SK-N-SH (cell line): Measurements from ENCODE around the gene PNPLA5. TPM values are rescaled to one million over a fixed set of nuclear protein-coding genes. Genes with fewer than 3 reads are reported as not detected.

Source experiments
- CTCF ChIA-PET: fragments of 300-600, 350-600 bp; formaldehyde crosslinking; extraction: SDS; loops from one replicate; lab custom pipeline; 2021; lab: Yijun Ruan, JAX
- POLR2A ChIA-PET: fragments of 350-600 bp; sonication (Branson Sonifier 250); formaldehyde crosslinking; extraction: SDS; loops from one replicate; lab custom pipeline; 2020; ENCODE audit warnings: antibody characterized with exemption, inconsistent platforms; lab: Yijun Ruan, JAX
- DNase-seq: peaks from one replicate; pipeline ENCODE4 v3.0.0; 2012
- H2AFZ ChIP-seq: fragments of 200-600 bp; sonication (generic); 2 replicates; pipeline ENCODE4 v1.8.1; 2016; ENCODE audit warnings: antibody characterized with exemption, mild to moderate bottlenecking, low read depth
- H3F3A ChIP-seq: fragments of 200-600 bp; sonication (generic); replicated peaks from 2 replicates; pipeline ENCODE3; 2016; ENCODE audit warnings: antibody characterized with exemption, mild to moderate bottlenecking; ENCODE audit not compliant: insufficient read depth
- H3K27ac ChIP-seq, 2 experiments: fragments of 200-500 bp in 1 of 2; fragments of 200-600 bp in 1 of 2; sonication (Bioruptor generic) in 1 of 2; sonication (generic), shearing (Covaris generic) in 1 of 2; 2 replicates each; pipeline versions ENCODE4 v1.5.1 to v1.6.1; 2014 to 2016; ENCODE audit warnings: low read depth in 2 of 2, inconsistent platforms in 1 of 2, low read length in 1 of 2, mild to moderate bottlenecking in 1 of 2, mixed read lengths in 1 of 2
- H3K27me3 ChIP-seq: fragments of 200-600 bp; sonication (generic), shearing (Covaris generic); 2 replicates; pipeline ENCODE4 v1.6.1; 2016; ENCODE audit warnings: mixed run types; ENCODE audit not compliant: insufficient read depth
- H3K36me3 ChIP-seq, 2 experiments: fragments of 200-500 bp in 1 of 2; fragments of 200-600 bp in 1 of 2; sonication (Bioruptor generic) in 1 of 2; sonication (generic) in 1 of 2; replicated peaks in 1 of 2; 2 replicates each; pipeline versions ENCODE3 to v1.5.1; 2014 to 2016; ENCODE audit warnings: low read length in 1 of 2, mild to moderate bottlenecking in 1 of 2; ENCODE audit not compliant: insufficient read depth in 2 of 2, control insufficient read depth in 1 of 2
- H3K4me1 ChIP-seq, 2 experiments: fragments of 200-500 bp in 1 of 2; fragments of 200-600 bp in 1 of 2; sonication (Bioruptor generic) in 1 of 2; sonication (generic), shearing (Covaris generic) in 1 of 2; 2 replicates each; pipeline versions ENCODE4 v1.5.1 to v1.6.1; 2014 to 2016; ENCODE audit warnings: low read depth in 1 of 2, low read length in 1 of 2, mixed run types in 1 of 2; ENCODE audit not compliant: insufficient read depth in 2 of 2, control insufficient read depth in 1 of 2
- H3K4me2 ChIP-seq: fragments of 200-600 bp; sonication (generic), shearing (Covaris generic); 2 replicates; pipeline ENCODE4 v1.6.1; 2017; ENCODE audit warnings: mixed run types
- H3K4me3 ChIP-seq, 2 experiments: fragments of 200-500 bp in 1 of 2; fragments of 200-600 bp in 1 of 2; sonication (Bioruptor generic) in 1 of 2; sonication (generic), shearing (Covaris generic) in 1 of 2; 2 replicates each; pipeline versions ENCODE4 v1.5.1 to v1.8.1; 2014 to 2016; ENCODE audit warnings: low read depth in 2 of 2, inconsistent platforms in 1 of 2, low read length in 1 of 2, mild to moderate bottlenecking in 1 of 2, mixed read lengths in 1 of 2, moderate library complexity in 1 of 2
- H3K79me2 ChIP-seq: fragments of 200-600 bp; sonication (generic); 2 replicates; pipeline ENCODE4 v1.8.1; 2017; ENCODE audit warnings: mild to moderate bottlenecking; ENCODE audit not compliant: insufficient read depth
- H3K9ac ChIP-seq: fragments of 200-600 bp; sonication (generic); 2 replicates; pipeline ENCODE4 v1.6.1; 2017; ENCODE audit warnings: mixed run types
- H3K9me2 ChIP-seq: fragments of 200-600 bp; sonication (generic); 2 replicates; pipeline ENCODE4 v1.6.1; 2017; ENCODE audit warnings: mixed run types
- H3K9me3 ChIP-seq: fragments of 200-600 bp; sonication (generic); 2 replicates; pipeline ENCODE4 v1.6.1; 2017; ENCODE audit warnings: mixed run types, mild to moderate bottlenecking, moderate library complexity
- H4K20me1 ChIP-seq: fragments of 200-600 bp; sonication (generic); 2 replicates; pipeline ENCODE4 v1.6.1; 2017; ENCODE audit warnings: mild to moderate bottlenecking, mixed run types; ENCODE audit not compliant: insufficient read depth
- CHD2 ChIP-seq: fragments of 150-350 bp; IDR thresholded peaks from 2 replicates; pipeline ENCODE4 v1.6.1; 2018; ENCODE audit warnings: low read length; ENCODE audit not compliant: partially characterized antibody
- FOSL2 ChIP-seq: IDR thresholded peaks from 2 replicates; pipeline ENCODE4 v1.4.0; 2012; ENCODE audit warnings: low read depth, mild to moderate bottlenecking, moderate library complexity, borderline replicate concordance
- FOXJ3 ChIP-seq: sonication (generic); formaldehyde crosslinking; IDR thresholded peaks from 2 replicates; pipeline ENCODE4 v1.5.1; 2020; ENCODE audit warnings: mild to moderate bottlenecking, missing genetic modification reagents
- FOXM1 ChIP-seq: IDR thresholded peaks from 2 replicates; pipeline ENCODE4 v1.4.0; 2012; ENCODE audit warnings: low read depth, mild to moderate bottlenecking
- GABPA ChIP-seq: IDR thresholded peaks from 2 replicates; pipeline ENCODE4 v1.4.0; 2012; ENCODE audit warnings: low read depth, mild to moderate bottlenecking
- GATA2 ChIP-seq: sonication (generic); formaldehyde crosslinking; IDR thresholded peaks from 2 replicates; pipeline ENCODE4 v1.5.0; 2020; ENCODE audit warnings: mild to moderate bottlenecking, missing genetic modification reagents
- JUND ChIP-seq: IDR thresholded peaks from 2 replicates; pipeline ENCODE4 v1.4.0; 2012
- MAX ChIP-seq: IDR thresholded peaks from 2 replicates; pipeline ENCODE4 v1.4.0; 2012; ENCODE audit warnings: low read depth
- MEF2A ChIP-seq: IDR thresholded peaks from 2 replicates; pipeline ENCODE4 v1.4.0; 2012; ENCODE audit warnings: low read depth, borderline replicate concordance
- MXI1 ChIP-seq: IDR thresholded peaks from 2 replicates; pipeline ENCODE4 v1.6.1; 2012; ENCODE audit warnings: mild to moderate bottlenecking, low read depth, low read length, improper control_type of control experiment
- RAD21 ChIP-seq: IDR thresholded peaks from 2 replicates; pipeline ENCODE4 v1.6.1; 2012; ENCODE audit warnings: mild to moderate bottlenecking, low read length
- REST ChIP-seq: IDR thresholded peaks from 2 replicates; pipeline ENCODE4 v1.6.1; 2012; ENCODE audit warnings: mild to moderate bottlenecking, low read depth, low read length, moderate library complexity
- RFX5 ChIP-seq: IDR thresholded peaks from 2 replicates; pipeline ENCODE4 v1.6.1; 2012; ENCODE audit warnings: mild to moderate bottlenecking, improper control_type of control experiment, low read length
- RXRA ChIP-seq: IDR thresholded peaks from 2 replicates; pipeline ENCODE4 v1.4.0; 2012; ENCODE audit warnings: low read depth, mild to moderate bottlenecking, borderline replicate concordance
- TAF1 ChIP-seq: IDR thresholded peaks from 2 replicates; pipeline ENCODE4 v1.6.1; 2012; ENCODE audit warnings: low read depth, mild to moderate bottlenecking, low read length, moderate library complexity, borderline replicate concordance
- TEAD4 ChIP-seq: IDR thresholded peaks from 2 replicates; pipeline ENCODE4 v1.4.0; 2012; ENCODE audit warnings: mild to moderate bottlenecking, borderline replicate concordance; ENCODE audit not compliant: insufficient read depth
- USF1 ChIP-seq: IDR thresholded peaks from 2 replicates; pipeline ENCODE4 v1.4.0; 2012; ENCODE audit warnings: low read depth, borderline replicate concordance
- WGBS: methylation state at CpG from one replicate; pipeline ENCODE4 v1.1.6; 2017; ENCODE audit warnings: low lambda C conversion rate; 5-methylcytosine and 5-hydroxymethylcytosine counted together
- polyA plus RNA-seq, 3 experiments: library from polyadenylated mRNA; depleted of rRNA; stranded (reverse); fragments of >200 nt; gene quantifications; 2 replicates each; pipeline ENCODE4 v1.2.3, GENCODE V29; 2012
- TF ChIP-seq, protein P1 (sequence below): fragments of 150-350 bp; IDR thresholded peaks from 2 replicates; pipeline ENCODE4 v1.6.1; 2016; ENCODE audit warnings: mild to moderate bottlenecking, low read depth, low read length
- TF ChIP-seq, protein P2 (sequence below): fragments of 200-600 bp; sonication (generic); IDR thresholded peaks from 2 replicates; pipeline ENCODE4 v1.6.1; 2017; ENCODE audit warnings: antibody characterized with exemption, mild to moderate bottlenecking, moderate library complexity

PNPLA5 gene
- polyA plus RNA-seq, 1 of the 3 experiments (the other 2 are of a cell fraction): not detected

DNA sequence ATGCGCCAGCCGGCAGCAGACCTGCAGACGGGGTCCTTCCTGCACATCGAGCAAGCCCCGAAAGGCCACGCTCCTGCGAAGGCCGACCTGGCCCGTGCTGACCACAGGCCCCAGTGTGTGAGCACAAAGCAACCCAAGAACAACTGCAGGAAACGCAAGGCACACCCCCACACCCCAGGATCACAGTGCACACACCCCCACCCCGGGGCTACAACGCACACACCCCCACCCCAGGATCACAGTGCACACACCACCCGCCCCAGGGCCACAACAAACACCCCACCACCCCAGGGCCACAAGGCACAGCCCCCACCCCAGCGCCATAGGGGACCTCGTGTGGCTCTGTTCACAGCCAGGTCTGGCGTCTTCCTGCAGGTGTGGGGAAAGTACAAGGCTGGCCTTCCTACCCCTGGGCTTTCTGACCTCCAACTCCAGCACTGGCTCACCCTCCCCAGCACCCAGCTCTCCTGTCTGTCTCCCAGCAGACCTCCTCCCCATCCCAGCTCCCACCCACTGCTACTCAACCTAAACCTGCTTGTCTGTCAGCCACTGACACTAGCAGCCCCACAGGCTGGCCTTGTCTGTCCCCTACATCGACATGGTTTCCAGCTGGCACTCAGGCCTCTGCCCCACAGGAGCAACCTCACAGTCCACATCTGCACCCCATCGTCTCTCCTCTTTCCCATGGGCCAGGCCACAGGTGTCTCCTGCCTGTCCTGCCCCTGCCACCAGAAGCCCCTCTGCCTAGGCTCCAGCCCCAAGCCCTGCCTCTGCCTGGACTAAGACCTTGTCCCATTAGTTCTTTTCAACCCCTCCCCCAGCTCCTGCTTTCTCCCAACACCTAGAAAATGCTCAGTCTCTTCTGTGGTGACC is 59.2 kb downstream of the PNPLA5 start:
- Histone ChIP-seq H3K9ac (no peak overlapping the region), H2AFZ (no peak overlapping the region), H3K4me3 (no peak overlapping the region), H3K4me1 (peaks cover 0 to 25% of the 10 kb centered on the region in 2 experiments; a peak in 2 of 4 replicates), H3K27me3 (no peaks in the 10 kb centered on the region), H3K4me2 (no peak overlapping the region), H3K27ac (no peak overlapping the region), H4K20me1 (no peaks in the 10 kb centered on the region), H3F3A (no peaks in the 10 kb centered on the region), H3K9me2 (no peaks in the 10 kb centered on the region), H3K36me3 (no peaks in the 10 kb centered on the region), H3K79me2 (no peaks in the 10 kb centered on the region), H3K9me3 (no peaks in the 10 kb centered on the region)
- no CpG with 5 or more reads among the region's 18 CpGs for WGBS
- DNase-seq: no peak
- ChIA-PET CTCF (interaction anchor here (1.5 kb wide), 1 partner anchor 16 kb away, joined by 3 read pairs; no protein-coding TSS in a partner anchor), POLR2A (no interaction called here)
- TF ChIP-seq RAD21: no peak
- TF ChIP-seq GABPA: no peak
- TF ChIP-seq RXRA: no peak
- no peak for TF ChIP-seq USF1
- TF ChIP-seq FOXJ3 (CRISPR knock-in tag): no peak
- no peak for TF ChIP-seq JUND
- TF ChIP-seq GATA2: no peak
- TF ChIP-seq TEAD4: no peak
- TF ChIP-seq TAF1: no peak
- TF ChIP-seq MEF2A: no peak
- TF ChIP-seq MAX: no peak
- TF ChIP-seq, protein P1, sequence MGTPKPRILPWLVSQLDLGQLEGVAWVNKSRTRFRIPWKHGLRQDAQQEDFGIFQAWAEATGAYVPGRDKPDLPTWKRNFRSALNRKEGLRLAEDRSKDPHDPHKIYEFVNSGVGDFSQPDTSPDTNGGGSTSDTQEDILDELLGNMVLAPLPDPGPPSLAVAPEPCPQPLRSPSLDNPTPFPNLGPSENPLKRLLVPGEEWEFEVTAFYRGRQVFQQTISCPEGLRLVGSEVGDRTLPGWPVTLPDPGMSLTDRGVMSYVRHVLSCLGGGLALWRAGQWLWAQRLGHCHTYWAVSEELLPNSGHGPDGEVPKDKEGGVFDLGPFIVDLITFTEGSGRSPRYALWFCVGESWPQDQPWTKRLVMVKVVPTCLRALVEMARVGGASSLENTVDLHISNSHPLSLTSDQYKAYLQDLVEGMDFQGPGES: no peak
- TF ChIP-seq, protein P2, sequence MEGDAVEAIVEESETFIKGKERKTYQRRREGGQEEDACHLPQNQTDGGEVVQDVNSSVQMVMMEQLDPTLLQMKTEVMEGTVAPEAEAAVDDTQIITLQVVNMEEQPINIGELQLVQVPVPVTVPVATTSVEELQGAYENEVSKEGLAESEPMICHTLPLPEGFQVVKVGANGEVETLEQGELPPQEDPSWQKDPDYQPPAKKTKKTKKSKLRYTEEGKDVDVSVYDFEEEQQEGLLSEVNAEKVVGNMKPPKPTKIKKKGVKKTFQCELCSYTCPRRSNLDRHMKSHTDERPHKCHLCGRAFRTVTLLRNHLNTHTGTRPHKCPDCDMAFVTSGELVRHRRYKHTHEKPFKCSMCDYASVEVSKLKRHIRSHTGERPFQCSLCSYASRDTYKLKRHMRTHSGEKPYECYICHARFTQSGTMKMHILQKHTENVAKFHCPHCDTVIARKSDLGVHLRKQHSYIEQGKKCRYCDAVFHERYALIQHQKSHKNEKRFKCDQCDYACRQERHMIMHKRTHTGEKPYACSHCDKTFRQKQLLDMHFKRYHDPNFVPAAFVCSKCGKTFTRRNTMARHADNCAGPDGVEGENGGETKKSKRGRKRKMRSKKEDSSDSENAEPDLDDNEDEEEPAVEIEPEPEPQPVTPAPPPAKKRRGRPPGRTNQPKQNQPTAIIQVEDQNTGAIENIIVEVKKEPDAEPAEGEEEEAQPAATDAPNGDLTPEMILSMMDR: no peak
- TF ChIP-seq REST: no peak
- TF ChIP-seq FOXM1: no peak
- no peak for TF ChIP-seq FOSL2
- no peak for TF ChIP-seq MXI1
- no peak for TF ChIP-seq RFX5
- TF ChIP-seq CHD2: no peak
